ENCODE data around the gene KCNAB1. TPM values are rescaled to one million over a fixed set of nuclear protein-coding genes. Genes with fewer than 3 reads are reported as not detected.

Gene KCNAB1
- total RNA-seq, 2 donors from 2014 or later: 0.49 to 0.81 TPM

DNA sequence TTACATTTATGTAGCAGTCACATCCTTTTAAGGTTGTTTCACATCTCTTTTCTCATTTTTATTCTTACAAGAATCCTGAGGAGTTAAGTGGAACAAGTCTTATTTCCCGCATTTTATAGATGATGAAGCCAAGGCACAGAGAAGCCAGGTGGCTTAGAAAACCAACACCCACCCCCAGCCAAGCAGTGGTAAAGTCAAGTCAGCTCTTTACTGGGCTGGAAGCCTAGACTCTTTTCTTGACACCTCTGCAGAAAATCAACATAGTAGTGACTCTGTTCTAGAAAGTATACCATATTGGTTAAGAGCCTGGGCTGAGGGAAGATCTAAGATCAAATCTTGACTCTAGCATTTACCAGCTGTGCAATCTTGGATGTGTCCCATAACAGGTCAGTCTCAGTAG is 195.7 kb downstream of the KCNAB1 start:
- H3K4me3 ChIP-seq (ENCODE audit: low read length): no peak overlapping the region
- peaks cover 10% of the 10 kb centered on the region for H3K4me1 Mint-ChIP-seq
- H3K27me3 Mint-ChIP-seq (ENCODE audit: insufficient read depth): no peaks in the 10 kb centered on the region
- TF ChIP-seq, protein P1, sequence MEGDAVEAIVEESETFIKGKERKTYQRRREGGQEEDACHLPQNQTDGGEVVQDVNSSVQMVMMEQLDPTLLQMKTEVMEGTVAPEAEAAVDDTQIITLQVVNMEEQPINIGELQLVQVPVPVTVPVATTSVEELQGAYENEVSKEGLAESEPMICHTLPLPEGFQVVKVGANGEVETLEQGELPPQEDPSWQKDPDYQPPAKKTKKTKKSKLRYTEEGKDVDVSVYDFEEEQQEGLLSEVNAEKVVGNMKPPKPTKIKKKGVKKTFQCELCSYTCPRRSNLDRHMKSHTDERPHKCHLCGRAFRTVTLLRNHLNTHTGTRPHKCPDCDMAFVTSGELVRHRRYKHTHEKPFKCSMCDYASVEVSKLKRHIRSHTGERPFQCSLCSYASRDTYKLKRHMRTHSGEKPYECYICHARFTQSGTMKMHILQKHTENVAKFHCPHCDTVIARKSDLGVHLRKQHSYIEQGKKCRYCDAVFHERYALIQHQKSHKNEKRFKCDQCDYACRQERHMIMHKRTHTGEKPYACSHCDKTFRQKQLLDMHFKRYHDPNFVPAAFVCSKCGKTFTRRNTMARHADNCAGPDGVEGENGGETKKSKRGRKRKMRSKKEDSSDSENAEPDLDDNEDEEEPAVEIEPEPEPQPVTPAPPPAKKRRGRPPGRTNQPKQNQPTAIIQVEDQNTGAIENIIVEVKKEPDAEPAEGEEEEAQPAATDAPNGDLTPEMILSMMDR (conservative IDR thresholded peaks at IDR 0.05): no peak
- H3K36me3 Mint-ChIP-seq (ENCODE audit: low read depth): no peaks in the 10 kb centered on the region
- H3K4me1 ChIP-seq (ENCODE audit: control insufficient read depth, insufficient read depth, low read length): no peaks in the 10 kb centered on the region
- no peak overlapping the region for H3K4me3 Mint-ChIP-seq
- H3K36me3 ChIP-seq (ENCODE audit: control insufficient read depth, insufficient read depth, low read length): no peaks in the 10 kb centered on the region
- H3K9ac ChIP-seq (ENCODE audit: extremely low read depth, low read length, poor library complexity, severe bottlenecking): no peak overlapping the region
- H3K27me3 ChIP-seq (ENCODE audit: control insufficient read depth, insufficient read depth, low read length, poor library complexity, severe bottlenecking): no peaks in the 10 kb centered on the region
- 100% methylated on average over 1 of the region's 1 CpG; no CpG with 5 or more reads in 1 of the 2 experiments for WGBS, 2 experiments (ENCODE audit: insufficient coverage in 1 of 2, insufficient read length in 1 of 2)
- no peak overlapping the region for H3K27ac ChIP-seq (ENCODE audit: low read depth, low read length)
- no peak overlapping the region for H3K27ac Mint-ChIP-seq
- no peaks in the 10 kb centered on the region for H3K9me3 ChIP-seq (ENCODE audit: control insufficient read depth, low read length)
- DNase-seq: no peak
- H3K9me3 Mint-ChIP-seq: no peaks in the 10 kb centered on the region

DNA sequence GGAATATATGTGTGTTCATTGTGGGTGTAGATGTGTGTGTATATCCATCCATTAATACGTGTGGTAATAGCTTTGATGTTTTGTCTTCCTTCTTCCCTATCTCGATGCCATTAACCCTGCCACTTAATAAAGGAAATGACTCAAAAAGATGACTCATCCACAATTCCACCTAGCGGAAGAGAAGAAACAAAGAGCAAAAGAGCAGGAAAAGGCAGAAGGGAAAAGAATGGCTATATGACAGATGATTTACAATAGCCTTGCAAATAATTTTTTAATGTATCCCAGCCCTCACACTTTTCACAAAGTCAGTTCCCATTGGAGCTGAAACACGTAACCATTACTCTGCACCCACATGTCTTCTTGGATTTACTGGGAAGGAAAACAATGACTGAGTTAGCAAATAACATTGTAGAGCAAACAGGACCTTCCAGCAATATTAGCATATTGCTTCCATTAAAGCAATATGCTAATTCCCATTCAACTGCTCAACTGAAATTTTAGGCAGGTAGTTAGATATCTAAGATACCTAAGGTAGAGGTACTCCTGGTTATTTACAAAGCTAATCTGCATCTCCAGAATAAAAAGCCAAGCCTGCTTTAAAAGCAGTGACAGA is 197.2 kb downstream of the KCNAB1 start:
- H3K9me3 Mint-ChIP-seq: no peaks in the 10 kb centered on the region
- DNase-seq: no peak
- Histone ChIP-seq H3K9ac (ENCODE audit: extremely low read depth, low read length, poor library complexity, severe bottlenecking) (no peak overlapping the region), H3K27me3 (ENCODE audit: control insufficient read depth, insufficient read depth, low read length, poor library complexity, severe bottlenecking) (no peaks in the 10 kb centered on the region), H3K4me3 (ENCODE audit: low read length) (no peak overlapping the region), H3K27ac (ENCODE audit: low read depth, low read length) (no peak overlapping the region), H3K4me1 (ENCODE audit: control insufficient read depth, insufficient read depth, low read length) (no peaks in the 10 kb centered on the region), H3K9me3 (ENCODE audit: control insufficient read depth, low read length) (no peaks in the 10 kb centered on the region), H3K36me3 (ENCODE audit: control insufficient read depth, insufficient read depth, low read length) (no peaks in the 10 kb centered on the region)
- H3K27ac Mint-ChIP-seq: peak overlapping the region; percentile 46
- H3K4me1 Mint-ChIP-seq: peaks cover 10% of the 10 kb centered on the region
- no peaks in the 10 kb centered on the region for H3K36me3 Mint-ChIP-seq (ENCODE audit: low read depth)
- TF ChIP-seq, protein P1 (conservative IDR thresholded peaks at IDR 0.05): no peak
- H3K27me3 Mint-ChIP-seq (ENCODE audit: insufficient read depth): no peaks in the 10 kb centered on the region
- WGBS, 2 experiments (ENCODE audit: insufficient coverage in 1 of 2, insufficient read length in 1 of 2): 66 to 100% methylated on average over 1 to 4 of the region's 4 CpGs
- no peak overlapping the region for H3K4me3 Mint-ChIP-seq

DNA sequence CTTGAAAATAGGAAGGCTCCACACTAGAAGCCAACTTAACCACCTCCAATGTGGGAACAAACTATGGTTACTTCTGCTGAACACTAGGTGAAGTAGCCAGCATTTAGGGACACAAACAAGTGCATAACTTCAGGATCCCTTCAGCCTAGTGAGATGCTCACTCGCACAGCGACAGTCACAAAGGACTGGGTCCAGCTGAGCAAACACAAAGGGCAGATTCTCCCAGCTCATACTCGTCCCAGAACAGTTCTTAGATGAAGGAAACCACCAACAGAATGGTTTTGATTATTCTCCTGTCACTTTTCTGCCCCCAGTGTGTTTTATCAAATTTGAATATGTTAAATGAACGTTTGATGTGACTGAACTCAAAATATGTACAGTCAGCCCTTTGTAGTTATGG is 201.6 kb downstream of the KCNAB1 start:
- Mint-ChIP-seq H3K4me3 (no peak overlapping the region), H3K27ac (no peak overlapping the region), H3K4me1 (peaks cover 10% of the 10 kb centered on the region), H3K9me3 (no peaks in the 10 kb centered on the region), H3K36me3 (ENCODE audit: low read depth) (no peaks in the 10 kb centered on the region), H3K27me3 (ENCODE audit: insufficient read depth) (no peaks in the 10 kb centered on the region)
- Histone ChIP-seq H3K36me3 (ENCODE audit: control insufficient read depth, insufficient read depth, low read length) (no peaks in the 10 kb centered on the region), H3K9me3 (ENCODE audit: control insufficient read depth, low read length) (no peaks in the 10 kb centered on the region), H3K27me3 (ENCODE audit: control insufficient read depth, insufficient read depth, low read length, poor library complexity, severe bottlenecking) (no peaks in the 10 kb centered on the region), H3K27ac (ENCODE audit: low read depth, low read length) (no peak overlapping the region), H3K4me1 (ENCODE audit: control insufficient read depth, insufficient read depth, low read length) (no peaks in the 10 kb centered on the region), H3K4me3 (ENCODE audit: low read length) (no peak overlapping the region), H3K9ac (ENCODE audit: extremely low read depth, low read length, poor library complexity, severe bottlenecking) (no peak overlapping the region)
- TF ChIP-seq, protein P1 (conservative IDR thresholded peaks at IDR 0.05): no peak
- DNase-seq: no peak
- WGBS, 2 experiments (ENCODE audit: insufficient coverage in 1 of 2, insufficient read length in 1 of 2): 43 to 76% methylated on average over 3 to 4 of the region's 4 CpGs

Measured in endodermal cell (in vitro differentiated cells).